ENCODE results near the gene ZNF492.
"Not testable (repeated sequence)": the region's sequence is repeated elsewhere in the genome, so short reads cannot be mapped to it uniquely, and the experiment has no call there.

The ZNF492 gene

DNA sequence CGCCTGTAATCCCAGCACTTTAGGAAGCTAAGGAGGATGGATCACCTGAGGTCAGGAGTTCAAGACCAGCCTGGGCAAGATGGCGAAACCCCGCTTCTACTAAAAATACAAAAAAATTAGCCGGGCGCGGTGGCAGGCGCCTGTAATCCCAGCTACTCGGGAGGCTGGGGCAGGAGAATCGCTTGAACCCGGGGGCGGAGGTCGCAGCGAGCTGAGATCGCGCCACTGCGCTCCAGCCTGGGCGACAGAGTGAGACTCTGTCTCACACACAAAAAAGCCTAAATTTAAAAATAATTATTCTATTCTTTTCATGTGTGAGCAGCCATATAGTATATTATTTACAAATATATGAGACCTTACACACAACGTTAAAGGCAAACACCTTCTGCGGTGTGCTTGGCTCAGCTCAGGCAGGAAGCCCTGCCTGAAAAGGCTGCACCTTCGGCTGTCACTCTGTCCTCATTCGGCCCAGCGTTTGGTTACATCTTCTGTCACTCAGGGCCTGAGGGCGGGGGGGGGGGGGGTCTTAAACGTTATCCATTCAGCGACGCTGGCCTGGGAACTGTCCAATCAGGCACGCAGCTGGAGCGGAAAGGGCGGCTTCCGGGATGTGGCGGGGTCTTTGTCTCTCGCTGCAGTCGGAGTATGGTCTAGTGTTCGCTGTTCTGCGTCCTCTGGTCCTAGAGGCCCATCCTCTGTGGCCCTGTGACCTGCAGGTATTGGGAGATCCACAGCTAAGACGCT, at the start of gene ZNF492:
Gene ZNF492, plus strand, starts transcription at position 619 of the 744 bp plus-strand sequence. CDS start 19,076 bp downstream, outside the sequence.
- DNase-seq (ENCODE audit: low spot score): peak; percentile 87

- no peak for DNase-seq (ENCODE audit: low spot score)
These were observed 38.7 kb upstream of the ZNF492 start for GRCh38 chr19:22595422-22595821.

DNA sequence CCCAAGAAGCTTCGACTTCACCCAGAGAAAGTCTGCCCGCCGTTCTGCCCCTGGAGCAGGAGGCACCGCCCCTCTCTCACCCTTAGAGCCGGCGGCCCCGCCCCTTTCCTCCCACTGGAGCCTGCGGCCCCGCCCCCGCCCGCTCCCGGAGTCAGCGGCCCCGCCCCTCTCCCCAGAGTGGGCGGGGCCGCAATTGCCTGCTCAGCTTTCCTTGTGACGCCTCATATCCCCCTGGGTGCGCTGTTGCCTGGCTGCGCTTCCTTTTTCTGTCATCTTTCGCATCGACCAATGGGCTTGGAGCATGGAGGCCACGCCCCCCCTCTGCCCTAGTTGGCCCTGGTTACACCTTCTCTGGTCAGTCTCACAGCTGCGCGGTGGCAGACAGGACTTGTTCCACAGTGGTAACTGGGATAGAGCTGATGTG, 38.2 kb upstream of the ZNF492 start:
- no peak for DNase-seq (ENCODE audit: low spot score)

DNA sequence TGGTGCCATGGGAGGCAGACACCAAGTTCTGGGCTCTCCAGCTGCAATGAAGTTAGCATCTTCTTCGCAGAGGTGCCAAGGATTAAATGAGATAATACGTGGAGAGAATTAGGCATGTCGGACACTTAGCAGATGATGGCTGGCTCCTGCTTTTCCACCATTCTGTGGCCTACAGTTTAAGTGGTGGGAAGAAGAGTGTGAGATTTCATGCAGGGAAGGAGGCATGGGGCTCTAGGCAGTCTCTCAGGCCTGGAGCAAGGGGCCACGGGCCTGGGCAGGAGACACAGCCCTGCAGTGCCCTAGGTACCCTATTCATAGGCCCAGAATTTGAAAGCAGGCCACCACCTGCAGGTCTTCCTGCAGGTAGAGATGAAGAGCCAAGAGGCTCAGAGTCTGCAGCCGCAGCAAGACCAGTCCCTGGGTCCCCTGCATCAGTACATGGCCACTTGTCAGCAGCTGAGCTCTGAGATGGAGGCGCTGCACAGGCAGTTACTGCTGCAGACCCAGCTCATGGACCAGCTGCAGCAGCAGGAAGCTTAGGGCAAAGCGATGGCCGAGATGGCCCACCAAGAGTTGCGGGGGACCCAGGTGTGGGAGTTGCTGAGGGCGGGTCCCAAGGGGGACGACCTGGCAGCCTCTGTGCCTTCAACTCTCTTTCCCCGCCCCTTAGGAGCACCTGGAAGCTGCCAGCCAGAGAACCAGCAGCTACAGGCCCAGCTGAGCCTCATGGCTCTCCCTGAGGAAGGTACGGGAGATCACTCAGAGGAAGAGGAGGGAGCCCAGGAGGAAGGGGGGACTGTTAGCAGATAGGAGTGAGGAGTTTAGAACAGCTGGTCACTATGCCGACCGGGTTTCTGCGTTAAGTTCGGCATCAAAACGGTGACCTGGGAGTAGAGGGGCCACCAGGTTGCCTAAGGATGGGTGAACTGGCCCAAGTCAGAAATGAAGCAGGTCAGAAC, 33.2 kb upstream of the ZNF492 start:
- no peak for DNase-seq (ENCODE audit: low spot score)

DNA sequence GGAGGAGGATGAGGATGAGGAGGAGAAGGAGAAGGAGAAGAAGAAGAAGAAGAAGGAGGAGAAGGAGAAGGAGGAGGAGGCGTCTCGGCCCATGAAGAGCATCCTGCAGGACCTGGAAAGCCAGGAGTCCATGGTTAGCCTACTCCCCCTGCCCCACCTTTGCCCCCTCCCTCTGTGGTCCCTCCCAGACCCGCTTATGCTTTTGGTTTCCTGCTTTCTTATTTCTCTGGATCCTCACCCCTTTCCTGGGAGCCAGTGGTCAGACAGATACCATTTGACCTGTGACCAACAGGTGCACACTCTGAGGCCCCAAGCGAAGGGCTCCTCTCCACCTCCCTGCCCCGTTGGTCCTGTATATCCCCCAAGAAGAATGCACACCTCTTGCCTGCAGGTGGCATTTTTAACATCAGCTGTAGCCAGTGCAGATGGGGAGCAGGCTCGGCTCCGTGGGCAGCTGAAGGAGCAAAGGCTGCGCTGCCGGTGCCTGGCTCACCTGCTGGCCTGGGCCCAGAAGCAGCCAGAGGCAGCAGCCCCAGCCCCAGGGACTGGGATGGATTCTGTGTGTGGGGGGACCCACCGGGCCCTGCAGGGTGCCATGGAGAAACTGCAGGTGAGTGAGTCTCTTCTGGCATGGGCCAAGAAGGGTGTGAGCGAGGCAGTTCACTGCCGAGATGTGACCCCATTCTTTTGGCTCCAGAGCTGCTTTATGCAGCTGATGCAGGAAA, 32.1 kb upstream of the ZNF492 start:
- DNase-seq (ENCODE audit: low spot score): no peak

GRCh38 chr19:22602631-22603272, 31.4 kb upstream of the ZNF492 start:
- DNase-seq (ENCODE audit: low spot score): no peak

GRCh38 chr19:22603518-22604440, 30.3 kb upstream of the ZNF492 start:
- DNase-seq (ENCODE audit: low spot score): no peak

DNA sequence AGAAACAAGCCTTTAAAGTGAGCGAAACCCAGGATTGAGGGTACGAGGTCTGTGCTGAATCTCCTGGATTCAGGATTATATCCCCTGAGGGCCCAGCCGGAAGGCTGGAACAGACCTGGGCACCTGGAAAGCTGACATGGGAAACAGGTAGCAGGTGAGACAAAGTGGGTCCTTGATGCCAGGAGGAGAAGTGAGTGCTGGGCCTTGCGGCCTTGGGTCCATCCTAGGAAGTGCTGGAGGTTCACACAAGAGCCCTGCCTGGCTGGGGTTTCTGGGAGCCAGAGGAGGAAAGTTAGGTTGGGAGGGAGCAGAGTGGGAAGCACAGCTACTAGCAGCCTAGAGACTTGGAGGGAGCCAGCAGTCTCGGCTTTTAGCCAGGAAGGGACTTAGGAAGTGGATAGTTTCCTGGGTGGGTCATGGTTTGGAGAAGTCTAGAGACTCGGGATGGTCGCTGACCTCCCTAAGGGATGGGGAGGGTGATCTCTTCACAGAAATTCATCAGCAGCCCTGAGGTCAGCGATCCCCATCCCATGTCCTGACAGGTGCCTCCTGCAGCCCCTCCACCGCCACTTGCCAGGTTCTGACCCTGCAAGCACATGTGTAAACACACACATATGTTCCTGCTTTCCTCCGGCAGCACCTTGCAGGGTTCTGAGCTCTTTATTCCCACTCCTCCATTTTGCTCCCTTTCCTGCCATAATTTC, 29.4 kb upstream of the ZNF492 start:
- DNase-seq (ENCODE audit: low spot score): no peak

GRCh38 chr19:22605275-22606211, 28.6 kb upstream of the ZNF492 start:
- DNase-seq (ENCODE audit: low spot score): no peak

- no peak for DNase-seq (ENCODE audit: low spot score)
These were observed 27.9 kb upstream of the ZNF492 start for GRCh38 chr19:22606212-22606553.

- DNase-seq (ENCODE audit: low spot score): no peak
These were observed 27.0 kb upstream of the ZNF492 start for GRCh38 chr19:22606954-22607652.

GRCh38 chr19:22607653-22608430, 26.3 kb upstream of the ZNF492 start:
- no peak for DNase-seq (ENCODE audit: low spot score)

GRCh38 chr19:22608441-22608840, 25.7 kb upstream of the ZNF492 start:
- no peak for DNase-seq (ENCODE audit: low spot score)

DNA sequence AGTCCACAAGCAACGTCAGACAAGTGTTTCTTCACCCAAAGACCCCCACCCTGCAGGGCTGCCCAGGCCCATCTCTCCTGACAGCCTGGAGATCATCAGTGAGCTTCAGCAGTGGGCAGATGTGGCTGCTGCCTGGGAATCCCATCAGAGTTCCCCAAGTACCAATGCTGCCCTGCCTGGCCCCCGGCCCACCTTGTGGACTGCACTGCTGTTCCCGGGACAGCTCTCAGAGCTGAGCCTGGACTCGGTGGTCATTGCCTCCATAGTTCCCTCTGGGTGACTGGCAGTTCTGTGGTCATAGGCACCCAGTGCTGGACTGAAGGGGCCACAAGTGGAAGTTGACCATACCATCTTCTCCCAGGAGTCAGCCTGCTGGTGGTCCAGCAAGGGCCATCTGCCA, 24.5 kb upstream of the ZNF492 start:
- no peak for DNase-seq (ENCODE audit: low spot score)

- no peak for DNase-seq (ENCODE audit: low spot score)
These were observed 24.0 kb upstream of the ZNF492 start for GRCh38 chr19:22610121-22610520.

DNA sequence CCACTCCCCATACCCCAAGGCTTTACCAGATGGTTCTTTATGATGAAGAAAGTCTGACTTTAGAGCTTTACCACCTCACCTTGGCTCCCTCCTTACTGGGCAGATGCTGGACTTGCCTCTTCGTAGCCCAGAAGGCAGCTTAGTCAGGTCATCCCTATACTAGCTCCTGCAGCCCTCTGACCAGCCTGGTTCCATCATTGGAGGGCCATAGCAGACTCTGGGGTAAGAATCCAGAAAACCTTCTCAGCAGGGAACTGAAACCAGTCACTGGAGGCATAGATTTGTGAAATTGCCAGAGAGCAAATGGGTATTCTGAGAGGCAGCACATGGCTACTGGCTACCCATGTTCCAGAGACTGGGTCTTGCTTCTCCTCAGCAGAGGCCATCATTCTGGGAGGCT, 21.8 kb upstream of the ZNF492 start:
- DNase-seq (ENCODE audit: low spot score): no peak

DNA sequence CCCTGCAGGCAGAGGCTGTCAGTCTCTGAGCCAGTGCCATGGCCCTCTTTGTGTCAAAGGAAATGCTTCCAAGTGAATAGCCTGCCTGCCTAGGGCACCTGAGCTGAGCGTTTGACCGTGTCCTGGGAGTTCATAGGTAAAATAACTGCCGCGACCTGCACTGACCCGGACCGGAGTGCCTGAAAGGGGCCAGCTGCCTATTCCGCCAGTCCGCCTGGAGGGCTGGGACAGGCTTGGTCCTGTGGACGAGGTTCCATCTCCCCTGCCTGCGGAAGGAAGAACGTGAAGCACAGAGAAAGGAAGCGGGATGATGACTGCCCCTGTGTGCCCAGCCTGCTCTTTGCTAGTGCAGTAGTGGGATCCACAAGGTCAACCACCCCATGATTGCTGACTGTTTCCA, 17.5 kb upstream of the ZNF492 start:
- no peak for DNase-seq (ENCODE audit: low spot score)

DNA sequence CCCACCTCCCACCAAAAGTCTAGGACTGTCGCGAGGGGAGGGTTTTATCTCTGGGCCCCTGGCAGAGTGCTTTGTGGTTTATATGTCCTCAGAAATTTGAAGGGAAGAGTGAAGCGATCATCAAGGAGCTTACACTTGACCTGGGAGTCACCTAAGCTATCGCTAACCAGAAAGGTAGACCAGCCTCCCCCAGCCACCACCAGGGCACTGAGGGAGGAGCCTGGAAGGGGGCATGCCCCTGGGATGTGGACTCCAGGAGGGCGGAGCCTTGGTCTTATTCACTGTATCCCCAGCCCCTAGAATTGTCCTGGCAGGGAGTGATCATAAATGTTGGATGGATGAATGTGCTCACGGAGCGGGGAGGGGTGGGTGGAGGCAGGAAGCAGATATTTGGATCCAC, 16.9 kb upstream of the ZNF492 start:
- DNase-seq (ENCODE audit: low spot score): not testable (repeated sequence)
